Esophagus muscularis mucosa (tissue), 4 donors: ENCODE data around the gene VPS13D.

Experiments
- CTCF ChIP-seq, 3 experiments: fragments of 200-600 bp in 2 of 3; fragments of 450-650 bp in 1 of 3; sonication (generic) in 2 of 3; IDR thresholded peaks; one replicate each; pipeline ENCODE4 v1.5.1; 2017 to 2019; ENCODE audit warnings: antibody characterized with exemption in 3 of 3, mild to moderate bottlenecking in 2 of 3, moderate library complexity in 1 of 3
- EP300 ChIP-seq: sonication (generic); formaldehyde crosslinking; IDR thresholded peaks from one replicate; pipeline ENCODE4 v1.6.1; 2017; ENCODE audit warnings: antibody characterized with exemption
- POLR2A ChIP-seq: fragments of 450-650 bp; IDR thresholded peaks from one replicate; pipeline ENCODE4 v1.6.1; 2017; ENCODE audit warnings: antibody characterized with exemption, moderate library complexity, mild to moderate bottlenecking, low read depth
- POLR2AphosphoS5 ChIP-seq, 2 donors: sonication (generic); formaldehyde crosslinking; IDR thresholded peaks; one replicate each; pipeline ENCODE4 v1.6.1; 2017; ENCODE audit warnings: antibody characterized with exemption in 2 of 2

GRCh38 chr1:12232221-12232620, 2.4 kb downstream of the VPS13D start:
- TF ChIP-seq POLR2AphosphoS5 (IDR thresholded peaks at IDR 0.05) = no peak
- no peak for TF ChIP-seq CTCF (IDR thresholded peaks at IDR 0.05)
- no peak for TF ChIP-seq EP300
- no peak for TF ChIP-seq POLR2A
